Activated CD8-positive, alpha-beta memory T cell treated with anti-CD3 and anti-CD28 coated beads, Interleukin-2, amount 50 U/mL, for 4 hours (primary cell): Measurements from ENCODE around the gene CMSS1.
"Not testable (repeated sequence)": the region's sequence is repeated elsewhere in the genome, so short reads cannot be mapped to it uniquely, and the experiment has no call there.

Source experiments
- DNase-seq: peaks from one replicate; pipeline ENCODE4 v3.0.0-alpha.2; 2020

The CMSS1 gene

GRCh38 chr3:100096286-100096685 lies 278.6 kb downstream of the CMSS1 start:
- not testable (repeated sequence) for DNase-seq

- no peak for DNase-seq
Observed at GRCh38 chr3:100096866-100097265, 279.2 kb downstream of the CMSS1 start.

- no peak for DNase-seq
Observed at GRCh38 chr3:100097919-100098783, 280.5 kb downstream of the CMSS1 start.

GRCh38 chr3:100098784-100099070 lies 281.1 kb downstream of the CMSS1 start:
- no peak for DNase-seq

- DNase-seq: no peak
Observed at GRCh38 chr3:100099621-100100020, 282.0 kb downstream of the CMSS1 start.

GRCh38 chr3:100100425-100100824 lies 282.8 kb downstream of the CMSS1 start:
- no peak for DNase-seq

- no peak for DNase-seq
Observed at GRCh38 chr3:100102757-100103156, 285.1 kb downstream of the CMSS1 start.

GRCh38 chr3:100103558-100104441 lies 286.1 kb downstream of the CMSS1 start:
- DNase-seq: no peak

- no peak for DNase-seq
Observed at GRCh38 chr3:100104442-100104798, 286.8 kb downstream of the CMSS1 start.

- no peak for DNase-seq
Observed at GRCh38 chr3:100104817-100105413, 287.3 kb downstream of the CMSS1 start.

GRCh38 chr3:100105501-100105900 lies 287.8 kb downstream of the CMSS1 start:
- no peak for DNase-seq

GRCh38 chr3:100106094-100106493 lies 288.4 kb downstream of the CMSS1 start:
- DNase-seq: no peak

- no peak for DNase-seq
Observed at GRCh38 chr3:100106531-100107141, 289.0 kb downstream of the CMSS1 start.

GRCh38 chr3:100107221-100107814 lies 289.7 kb downstream of the CMSS1 start:
- DNase-seq: no peak

GRCh38 chr3:100108464-100109079 lies 290.9 kb downstream of the CMSS1 start:
- no peak for DNase-seq

- DNase-seq: no peak
Observed at GRCh38 chr3:100110162-100110561, 292.5 kb downstream of the CMSS1 start.

- DNase-seq: no peak
Observed at GRCh38 chr3:100111728-100112127, 294.1 kb downstream of the CMSS1 start.

- DNase-seq: no peak
Observed at GRCh38 chr3:100113723-100114412, 296.2 kb downstream of the CMSS1 start.

GRCh38 chr3:100114413-100115030 lies 296.9 kb downstream of the CMSS1 start, which contains the start of gene FILIP1L:
Gene FILIP1L (minus strand): TSS chr3:100114501.
- DNase-seq: no peak

- no peak for DNase-seq
Observed at GRCh38 chr3:100117093-100117492, 299.4 kb downstream of the CMSS1 start.

- no peak for DNase-seq
Observed at GRCh38 chr3:100120012-100120411, 302.4 kb downstream of the CMSS1 start.
